Chondrocyte (in vitro differentiated cells): ENCODE data around the gene CLDN11. TPM values are rescaled to one million over a fixed set of nuclear protein-coding genes. Genes with fewer than 3 reads are reported as not detected.

Experiments used
- DNase-seq: peaks from one replicate; pipeline ENCODE4 v3.0.0; 2021; ENCODE audit warnings: mixed read lengths, low spot score
- H3K27ac Mint-ChIP-seq: one replicate; pipeline ENCODE4 v1.8.0; 2021; ENCODE audit warnings: mild to moderate bottlenecking, moderate library complexity, mixed read lengths; ENCODE audit not compliant: unreplicated experiment
- H3K27me3 Mint-ChIP-seq: 2 replicates; pipeline ENCODE4 v1.8.0; 2021; ENCODE audit warnings: low read depth, mixed read lengths
- H3K36me3 Mint-ChIP-seq: 2 replicates; pipeline ENCODE4 v1.8.0; 2021; ENCODE audit warnings: low read depth, mixed read lengths
- H3K4me1 Mint-ChIP-seq: 2 replicates; pipeline ENCODE4 v1.8.0; 2021; ENCODE audit warnings: low read depth, mild to moderate bottlenecking, mixed read lengths
- H3K4me3 Mint-ChIP-seq: one replicate; pipeline ENCODE4 v1.8.0; 2021; ENCODE audit warnings: mild to moderate bottlenecking, moderate library complexity, mixed read lengths; ENCODE audit not compliant: unreplicated experiment
- H3K9me3 Mint-ChIP-seq: 2 replicates; pipeline ENCODE4 v1.8.0; 2021; ENCODE audit warnings: low read depth, mixed read lengths
- CTCF ChIP-seq: fragments of 200-600 bp; sonication (generic); IDR thresholded peaks from 2 replicates; pipeline ENCODE4 v1.5.0; 2021; ENCODE audit warnings: antibody characterized with exemption, mild to moderate bottlenecking, moderate library complexity
- total RNA-seq: library from RNA; stranded (reverse); gene quantifications from 3 replicates; pipeline ENCODE4 v1.2.1, GENCODE V29; 2021

The CLDN11 gene
- total RNA-seq, 1 donor from 2014 or later, result 0.62 TPM

GRCh38 chr3:170440344-170440743, 21.7 kb downstream of the CLDN11 start:
- Mint-ChIP-seq H3K4me1 (no peaks in the 10 kb centered on the region), H3K9me3 (no peaks in the 10 kb centered on the region), H3K36me3 (peaks cover 7% of the 10 kb centered on the region), H3K4me3 (no peak overlapping the region), H3K27me3 (no peaks in the 10 kb centered on the region), H3K27ac (no peak overlapping the region)
- DNase-seq, result no peak
- no peak for TF ChIP-seq CTCF

- peaks cover 7% of the 10 kb centered on the region for H3K36me3 Mint-ChIP-seq
- H3K4me3 Mint-ChIP-seq, result no peak overlapping the region
- H3K9me3 Mint-ChIP-seq, result no peaks in the 10 kb centered on the region
- TF ChIP-seq CTCF, result no peak
- H3K27ac Mint-ChIP-seq, result no peak overlapping the region
- DNase-seq, result no peak
- H3K4me1 Mint-ChIP-seq, result no peaks in the 10 kb centered on the region
- H3K27me3 Mint-ChIP-seq, result no peaks in the 10 kb centered on the region
Measured at GRCh38 chr3:170441412-170441811, 22.7 kb downstream of the CLDN11 start.

GRCh38 chr3:170442947-170443346, 24.3 kb downstream of the CLDN11 start:
- no peak for DNase-seq

GRCh38 chr3:170443457-170443856, 24.8 kb downstream of the CLDN11 start:
- Mint-ChIP-seq H3K27me3 (no peaks in the 10 kb centered on the region), H3K4me1 (no peaks in the 10 kb centered on the region), H3K4me3 (no peak overlapping the region), H3K9me3 (no peaks in the 10 kb centered on the region), H3K36me3 (no peaks in the 10 kb centered on the region), H3K27ac (no peak overlapping the region)
- no peak for TF ChIP-seq CTCF
- no peak for DNase-seq

More at GRCh38 chr3:170442947-170443346, 24.3 kb downstream of the CLDN11 start:
- H3K27me3 Mint-ChIP-seq, result no peaks in the 10 kb centered on the region
- H3K9me3 Mint-ChIP-seq, result no peaks in the 10 kb centered on the region
- no peak overlapping the region for H3K4me3 Mint-ChIP-seq
- no peak overlapping the region for H3K27ac Mint-ChIP-seq
- TF ChIP-seq CTCF, result no peak
- H3K4me1 Mint-ChIP-seq, result no peaks in the 10 kb centered on the region
- H3K36me3 Mint-ChIP-seq, result no peaks in the 10 kb centered on the region

- no peak overlapping the region for H3K4me3 Mint-ChIP-seq
- TF ChIP-seq CTCF, result no peak
- H3K4me1 Mint-ChIP-seq, result no peaks in the 10 kb centered on the region
- no peak for DNase-seq
- H3K27me3 Mint-ChIP-seq, result no peaks in the 10 kb centered on the region
- H3K9me3 Mint-ChIP-seq, result no peaks in the 10 kb centered on the region
- no peaks in the 10 kb centered on the region for H3K36me3 Mint-ChIP-seq
- H3K27ac Mint-ChIP-seq, result no peak overlapping the region
Measured at GRCh38 chr3:170448584-170448983, 29.9 kb downstream of the CLDN11 start.
